GM12892 (cell line): ENCODE measurements around the gene ZC3H12A.

Experiments used
- POLR2A ChIP-seq: IDR thresholded peaks from 2 replicates; pipeline ENCODE4 v1.6.1; 2011; ENCODE audit warnings: low read depth, low read length, control low read depth
- POLR2AphosphoS5 ChIP-seq: IDR thresholded peaks from 2 replicates; pipeline ENCODE4 v1.6.1; 2011; ENCODE audit warnings: low read depth, low read length, control low read depth
- TAF1 ChIP-seq: IDR thresholded peaks from 2 replicates; pipeline ENCODE4 v1.6.1; 2011; ENCODE audit warnings: low read depth, mild to moderate bottlenecking, control low read depth, low read length, borderline replicate concordance

DNA sequence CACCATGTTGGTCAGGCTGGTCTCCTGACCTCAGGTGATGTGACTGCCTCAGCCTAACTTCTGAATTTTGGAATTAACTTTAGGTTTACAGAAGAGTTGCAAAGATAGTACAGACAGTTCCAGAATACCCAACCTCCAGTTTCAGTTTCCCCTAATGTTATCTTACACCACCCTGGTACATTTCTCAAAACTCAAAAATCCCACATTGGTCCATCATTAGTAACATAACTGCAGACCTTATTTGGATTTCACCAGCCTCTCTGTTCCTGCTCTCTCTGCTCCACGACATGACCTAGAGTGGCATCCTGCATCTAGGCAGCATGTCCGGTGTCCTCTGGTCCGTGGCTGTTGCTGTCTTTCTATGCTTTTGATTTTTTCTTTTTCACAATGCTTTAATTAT lies 5.0 kb upstream of the ZC3H12A start:
- TF ChIP-seq POLR2A = no peak
- no peak for TF ChIP-seq TAF1
- TF ChIP-seq POLR2AphosphoS5 = no peak
